Panc1 (cell line): Measurements from ENCODE around the gene SLC4A2. TPM values are rescaled to one million over a fixed set of nuclear protein-coding genes. Genes with fewer than 3 reads are reported as not detected.
"Not testable (repeated sequence)": the region's sequence is repeated elsewhere in the genome, so short reads cannot be mapped to it uniquely, and the experiment has no call there.

Experiments
- ATAC-seq: fragments of 200-7000 bp; cut with Tn5 transposase; 2 replicates; pipeline ENCODE4 v1.9.1; 2020; ENCODE audit warnings: mild to moderate bottlenecking, moderate library complexity
- BruUV-seq: library from RNA; stranded (reverse); fragments of 400-500 nt; replicated peaks from 2 replicates; lab custom pipeline; 2021; lab: Mats Ljungman, UMichigan
- CTCF ChIA-PET: fragments of 300-600 bp; sonication (Branson Sonifier 250); formaldehyde crosslinking; loops from one replicate; lab custom pipeline; 2022; ENCODE audit warnings: antibody characterized with exemption; lab: Charles Lee
- POLR2A ChIA-PET: fragments of 300-600 bp; sonication (Branson Sonifier 250); formaldehyde crosslinking; loops from one replicate; lab custom pipeline; 2022; ENCODE audit warnings: antibody characterized with exemption; lab: Charles Lee
- DNase-seq: peaks from one replicate; pipeline ENCODE4 v3.0.0-alpha.2; 2010; ENCODE audit warnings: low read depth, low spot score
- H3K27ac ChIP-seq: 2 replicates; pipeline ENCODE4 v1.5.1; 2011; ENCODE audit warnings: mild to moderate bottlenecking, low read length, inconsistent platforms
- H3K27me3 ChIP-seq: fragments of 200-500 bp; sonication (Bioruptor generic); 2 replicates; pipeline ENCODE4 v1.6.0; 2014; ENCODE audit warnings: low read length, inconsistent platforms; ENCODE audit not compliant: control insufficient read depth, insufficient read depth
- H3K36me3 ChIP-seq: fragments of 200-500 bp; sonication (Bioruptor generic); 2 replicates; pipeline ENCODE4 v1.5.1; 2014; ENCODE audit warnings: inconsistent platforms, mild to moderate bottlenecking, low read length, moderate library complexity; ENCODE audit not compliant: control insufficient read depth, insufficient read depth
- H3K4me1 ChIP-seq: 2 replicates; pipeline ENCODE4 v1.5.1; 2011; ENCODE audit warnings: inconsistent platforms, mild to moderate bottlenecking, low read length, moderate library complexity; ENCODE audit not compliant: control insufficient read depth, insufficient read depth
- H3K4me3 ChIP-seq, 2 experiments: 2 replicates each; pipeline ENCODE4 v1.5.1; 2011 to 2012; ENCODE audit warnings: low read depth in 2 of 2, low read length in 2 of 2, mild to moderate bottlenecking in 2 of 2, inconsistent platforms in 1 of 2, moderate library complexity in 1 of 2
- H3K9me3 ChIP-seq: fragments of 200-500 bp; sonication (Bioruptor generic); 2 replicates; pipeline ENCODE4 v1.5.1; 2014; ENCODE audit warnings: low read depth, mild to moderate bottlenecking, inconsistent platforms, low read length, moderate library complexity; ENCODE audit not compliant: control insufficient read depth, insufficient read depth
- POLR2AphosphoS5 ChIP-seq: IDR thresholded peaks from 2 replicates; pipeline ENCODE4 v1.6.1; 2012; ENCODE audit warnings: mild to moderate bottlenecking, low read depth, low read length, moderate library complexity
- SIN3A ChIP-seq: IDR thresholded peaks from 2 replicates; pipeline ENCODE4 v1.6.1; 2012; ENCODE audit warnings: low read depth, mild to moderate bottlenecking, low read length, moderate library complexity, borderline replicate concordance; ENCODE audit not compliant: insufficient read depth
- TCF7L2 ChIP-seq: IDR thresholded peaks from 2 replicates; pipeline ENCODE4 v1.6.1; 2011; ENCODE audit warnings: mild to moderate bottlenecking, low read depth, low read length, inconsistent platforms
- in situ Hi-C: cut with HindIII; loops from 2 replicates; pipeline ENCODE4 v1.10.0; 2016; ENCODE audit warnings: low sequenced_read_pairs, low pct_unique_long_range_greater_than_20kb
- intact Hi-C: fragments of 100-400 bp; cut with micrococcal nuclease; formaldehyde crosslinking; loops from one replicate; pipeline ENCODE4 v1.10.0; 2022; ENCODE audit not compliant: unreplicated experiment
- total RNA-seq: library from RNA; stranded (reverse); gene quantifications from one replicate; pipeline ENCODE4 v1.2.1, GENCODE V29; 2021; ENCODE audit not compliant: unreplicated experiment
- TF ChIP-seq, protein P1 (sequence below), 2 experiments: IDR thresholded peaks; 2 replicates each; pipeline ENCODE4 v1.6.1; 2011 to 2012; ENCODE audit warnings: low read depth in 2 of 2, control low read depth in 1 of 2, low read length in 1 of 2, mild to moderate bottlenecking in 1 of 2, moderate library complexity in 1 of 2; ENCODE audit not compliant: insufficient read depth in 1 of 2
- TF ChIP-seq, protein P2 (sequence below): fragments of 450-650 bp; IDR thresholded peaks from 2 replicates; pipeline ENCODE4 v1.5.1; 2017; ENCODE audit warnings: mild to moderate bottlenecking

SLC4A2 gene
- total RNA-seq, 1 experiment from 2014 or later = 580 TPM

DNA sequence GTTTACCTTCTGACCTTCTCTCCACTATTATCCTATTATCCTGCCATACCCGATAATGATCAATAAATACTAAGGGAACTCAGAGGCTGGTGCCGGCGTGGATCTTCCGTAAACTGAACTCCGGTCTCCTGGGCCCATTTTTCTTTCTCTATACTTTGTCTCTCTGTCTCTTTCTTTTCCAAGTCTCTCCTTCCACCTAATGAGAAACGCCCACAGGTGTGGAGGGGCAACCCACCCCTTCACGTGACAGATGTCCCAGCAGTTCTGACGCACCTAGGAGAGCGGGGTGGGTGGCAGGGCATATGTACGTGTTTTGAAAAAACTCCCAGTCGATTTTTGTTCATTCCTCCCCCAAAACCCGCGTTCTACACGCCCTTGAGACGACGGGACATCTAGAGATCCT, 31.7 kb upstream of the SLC4A2 start:
- H3K36me3 ChIP-seq, BruUV-seq, DNase-seq, H3K9me3 ChIP-seq, H3K27me3 ChIP-seq, in situ Hi-C loops, intact Hi-C loops, H3K4me1 ChIP-seq, ATAC-seq: not testable (repeated sequence)
- Histone ChIP-seq H3K4me3 (peak overlapping the region; percentile 73 to 79), H3K27ac (peak overlapping the region; percentile 60)
- CTCF ChIA-PET = interaction anchor here (0.6 to 1.5 kb wide), 6 partner anchors 9 to 83 kb away, joined by 3 to 9 read pairs (median 4); no protein-coding TSS in a partner anchor
- POLR2A ChIA-PET = interaction anchor here (0.6 to 1.0 kb wide), 3 partner anchors 8 to 35 kb away, joined by 3 to 7 read pairs (median 4); no protein-coding TSS in a partner anchor

DNA sequence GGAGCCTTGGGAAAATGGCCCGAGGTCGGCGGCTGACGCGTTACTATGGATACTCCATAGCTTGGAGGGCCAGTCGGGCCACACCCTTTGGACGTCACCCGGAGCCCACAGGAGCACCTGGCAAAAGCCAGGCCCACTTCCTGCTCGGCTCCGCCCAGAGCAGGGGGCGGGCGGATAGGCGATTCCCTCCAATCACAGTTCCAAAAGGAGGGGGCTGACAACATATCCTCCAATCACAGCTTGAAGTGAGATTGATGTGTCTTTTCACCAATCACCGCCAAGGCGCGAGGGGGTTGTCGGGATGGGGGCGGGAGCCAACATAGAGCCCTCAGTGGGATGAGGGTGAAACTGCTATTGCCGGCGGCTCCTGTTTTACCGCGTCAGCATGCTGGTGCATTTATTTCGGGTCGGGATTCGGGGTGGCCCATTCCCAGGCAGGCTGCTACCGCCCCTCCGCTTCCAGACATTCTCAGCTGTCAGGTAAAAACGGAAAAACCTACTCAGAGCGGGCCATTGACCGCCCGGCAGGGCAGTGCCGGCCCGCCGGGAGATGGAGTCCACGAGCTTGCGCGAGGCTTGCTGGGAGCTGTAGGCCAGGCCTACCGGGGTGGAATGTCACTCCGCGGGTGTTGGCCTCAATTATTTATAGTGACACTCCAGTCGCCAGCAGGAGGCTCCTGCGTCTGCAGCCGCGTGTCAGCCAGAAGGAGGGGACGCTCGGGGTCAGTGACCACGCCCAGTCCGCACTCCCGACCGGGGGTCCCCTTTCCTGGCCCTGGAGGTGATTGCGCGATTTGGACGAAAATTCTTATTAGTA, 31.1 kb upstream of the SLC4A2 start, which contains the start of gene ABCB8:
Gene ABCB8 (plus strand): TSS at position 320 of the 817 bp plus-strand sequence. CDS start 66 bp downstream, at position 386.
- TF ChIP-seq, protein P1, sequence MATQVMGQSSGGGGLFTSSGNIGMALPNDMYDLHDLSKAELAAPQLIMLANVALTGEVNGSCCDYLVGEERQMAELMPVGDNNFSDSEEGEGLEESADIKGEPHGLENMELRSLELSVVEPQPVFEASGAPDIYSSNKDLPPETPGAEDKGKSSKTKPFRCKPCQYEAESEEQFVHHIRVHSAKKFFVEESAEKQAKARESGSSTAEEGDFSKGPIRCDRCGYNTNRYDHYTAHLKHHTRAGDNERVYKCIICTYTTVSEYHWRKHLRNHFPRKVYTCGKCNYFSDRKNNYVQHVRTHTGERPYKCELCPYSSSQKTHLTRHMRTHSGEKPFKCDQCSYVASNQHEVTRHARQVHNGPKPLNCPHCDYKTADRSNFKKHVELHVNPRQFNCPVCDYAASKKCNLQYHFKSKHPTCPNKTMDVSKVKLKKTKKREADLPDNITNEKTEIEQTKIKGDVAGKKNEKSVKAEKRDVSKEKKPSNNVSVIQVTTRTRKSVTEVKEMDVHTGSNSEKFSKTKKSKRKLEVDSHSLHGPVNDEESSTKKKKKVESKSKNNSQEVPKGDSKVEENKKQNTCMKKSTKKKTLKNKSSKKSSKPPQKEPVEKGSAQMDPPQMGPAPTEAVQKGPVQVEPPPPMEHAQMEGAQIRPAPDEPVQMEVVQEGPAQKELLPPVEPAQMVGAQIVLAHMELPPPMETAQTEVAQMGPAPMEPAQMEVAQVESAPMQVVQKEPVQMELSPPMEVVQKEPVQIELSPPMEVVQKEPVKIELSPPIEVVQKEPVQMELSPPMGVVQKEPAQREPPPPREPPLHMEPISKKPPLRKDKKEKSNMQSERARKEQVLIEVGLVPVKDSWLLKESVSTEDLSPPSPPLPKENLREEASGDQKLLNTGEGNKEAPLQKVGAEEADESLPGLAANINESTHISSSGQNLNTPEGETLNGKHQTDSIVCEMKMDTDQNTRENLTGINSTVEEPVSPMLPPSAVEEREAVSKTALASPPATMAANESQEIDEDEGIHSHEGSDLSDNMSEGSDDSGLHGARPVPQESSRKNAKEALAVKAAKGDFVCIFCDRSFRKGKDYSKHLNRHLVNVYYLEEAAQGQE (IDR thresholded peaks at IDR 0.05; ENCODE audit: insufficient read depth in 1 of 2, low read depth in 2 of 2, low read length in 1 of 2) = no peak
- TF ChIP-seq TCF7L2 (0 out of 2 replicates have a peak, but pooled peaks have one; percentile 22), POLR2AphosphoS5 (peak; percentile 75), SIN3A (peak; percentile 38; the same call in 1 of the 2 replicates)
- TF ChIP-seq, protein P2, sequence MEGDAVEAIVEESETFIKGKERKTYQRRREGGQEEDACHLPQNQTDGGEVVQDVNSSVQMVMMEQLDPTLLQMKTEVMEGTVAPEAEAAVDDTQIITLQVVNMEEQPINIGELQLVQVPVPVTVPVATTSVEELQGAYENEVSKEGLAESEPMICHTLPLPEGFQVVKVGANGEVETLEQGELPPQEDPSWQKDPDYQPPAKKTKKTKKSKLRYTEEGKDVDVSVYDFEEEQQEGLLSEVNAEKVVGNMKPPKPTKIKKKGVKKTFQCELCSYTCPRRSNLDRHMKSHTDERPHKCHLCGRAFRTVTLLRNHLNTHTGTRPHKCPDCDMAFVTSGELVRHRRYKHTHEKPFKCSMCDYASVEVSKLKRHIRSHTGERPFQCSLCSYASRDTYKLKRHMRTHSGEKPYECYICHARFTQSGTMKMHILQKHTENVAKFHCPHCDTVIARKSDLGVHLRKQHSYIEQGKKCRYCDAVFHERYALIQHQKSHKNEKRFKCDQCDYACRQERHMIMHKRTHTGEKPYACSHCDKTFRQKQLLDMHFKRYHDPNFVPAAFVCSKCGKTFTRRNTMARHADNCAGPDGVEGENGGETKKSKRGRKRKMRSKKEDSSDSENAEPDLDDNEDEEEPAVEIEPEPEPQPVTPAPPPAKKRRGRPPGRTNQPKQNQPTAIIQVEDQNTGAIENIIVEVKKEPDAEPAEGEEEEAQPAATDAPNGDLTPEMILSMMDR = peak; percentile 78; the same call in 1 of the 2 replicates
- ChIA-PET POLR2A (interaction anchor here (0.6 to 1.0 kb wide), 4 partner anchors 9 to 71 kb away, joined by 3 to 10 read pairs (median 6); no protein-coding TSS in a partner anchor), CTCF (interaction anchor here (0.5 to 1.5 kb wide), 9 partner anchors 9 to 85 kb away, joined by 3 to 9 read pairs (median 4); no protein-coding TSS in a partner anchor)
- in situ Hi-C loops = no loop called here
- Histone ChIP-seq H3K27me3 (no peaks in the 10 kb centered on the region), H3K27ac (peak within 1 kb of the TSS; percentile 90), H3K9me3 (no peaks in the 10 kb centered on the region), H3K4me3 (peak within 1 kb of the TSS; percentile 73 to 79), H3K36me3 (no peaks in the 10 kb centered on the region), H3K4me1 (no peaks in the 10 kb centered on the region; the same call in none of the 2 replicates)
- BruUV-seq = TSS peak; percentile 88
- intact Hi-C loops = no loop called here
- peak; percentile 100 for DNase-seq
- ATAC-seq = peak; percentile 96
